GM13977 (cell line): ENCODE results near the gene SUSD6.

Experiments
- DNase-seq: peaks from one replicate; pipeline ENCODE4 v3.0.0; 2012; ENCODE audit warnings: low spot score
- CTCF ChIP-seq: IDR thresholded peaks from 2 replicates; pipeline ENCODE4 v1.5.1; 2012; ENCODE audit warnings: mild to moderate bottlenecking, control low read depth; ENCODE audit not compliant: insufficient read depth; ENCODE audit errors: extremely low read depth, missing control alignments
- in situ Hi-C: fragments of 300-500 bp; cut with MboI; formaldehyde crosslinking; loops from one replicate; pipeline ENCODE4 v1.12.0; 2022; ENCODE audit warnings: low sequenced_read_pairs, low pct_unique_long_range_greater_than_20kb, mixed read lengths, inconsistent platforms; ENCODE audit not compliant: unreplicated experiment

The SUSD6 gene

GRCh38 chr14:69600304-69600891, 11.0 kb upstream of the SUSD6 start:
- no peak for DNase-seq
- TF ChIP-seq CTCF: no peak
- in situ Hi-C loops: no loop called here

- in situ Hi-C loops: loop anchor here (5.0 kb wide), 1 partner anchor 112 kb away; no protein-coding TSS in a partner anchor
- TF ChIP-seq CTCF: no peak
- no peak for DNase-seq
These were observed 5.7 kb upstream of the SUSD6 start for GRCh38 chr14:69605738-69606137.

- DNase-seq: no peak
- no peak for TF ChIP-seq CTCF
- in situ Hi-C loops: loop anchor here (5.0 kb wide), 1 partner anchor 111 kb away; no protein-coding TSS in a partner anchor
These were observed 4.9 kb upstream of the SUSD6 start for GRCh38 chr14:69606258-69607184.

GRCh38 chr14:69610020-69610873, 1.1 kb upstream of the SUSD6 start:
- TF ChIP-seq CTCF: no peak
- DNase-seq: no peak
- in situ Hi-C loops: no loop called here

- DNase-seq: no peak
- no peak for TF ChIP-seq CTCF
- in situ Hi-C loops: no loop called here
These were observed 573 bp upstream of the SUSD6 start for GRCh38 chr14:69610874-69611171.

- DNase-seq: no peak
- in situ Hi-C loops: no loop called here
- TF ChIP-seq CTCF: no peak
These were observed 802 bp downstream of the SUSD6 start for GRCh38 chr14:69612014-69612782.
